Breast epithelium (tissue), 3 donors: Measurements from ENCODE around the gene BCL2.

ENCODE experiments used
- CTCF ChIP-seq, 3 donors: fragments of 450-650 bp; IDR thresholded peaks; one replicate each; pipeline ENCODE4 v1.5.1; 2016 to 2017; ENCODE audit warnings: antibody characterized with exemption in 3 of 3, mild to moderate bottlenecking in 3 of 3, moderate library complexity in 3 of 3
- POLR2AphosphoS5 ChIP-seq, 3 donors: sonication (generic); formaldehyde crosslinking; IDR thresholded peaks; one replicate each; pipeline ENCODE4 v1.6.1; 2017; ENCODE audit warnings: antibody characterized with exemption in 3 of 3

GRCh38 chr18:63099848-63100629 lies 219.5 kb downstream of the BCL2 start:
- TF ChIP-seq CTCF (IDR thresholded peaks at IDR 0.05) = no peak
- no peak for TF ChIP-seq POLR2AphosphoS5 (IDR thresholded peaks at IDR 0.05)
